ENCODE results near the gene TTC6. TPM values are rescaled to one million over a fixed set of nuclear protein-coding genes. Genes with fewer than 3 reads are reported as not detected.

TTC6 gene
- total RNA-seq, 2 donors from 2014 or later, result not detected

DNA sequence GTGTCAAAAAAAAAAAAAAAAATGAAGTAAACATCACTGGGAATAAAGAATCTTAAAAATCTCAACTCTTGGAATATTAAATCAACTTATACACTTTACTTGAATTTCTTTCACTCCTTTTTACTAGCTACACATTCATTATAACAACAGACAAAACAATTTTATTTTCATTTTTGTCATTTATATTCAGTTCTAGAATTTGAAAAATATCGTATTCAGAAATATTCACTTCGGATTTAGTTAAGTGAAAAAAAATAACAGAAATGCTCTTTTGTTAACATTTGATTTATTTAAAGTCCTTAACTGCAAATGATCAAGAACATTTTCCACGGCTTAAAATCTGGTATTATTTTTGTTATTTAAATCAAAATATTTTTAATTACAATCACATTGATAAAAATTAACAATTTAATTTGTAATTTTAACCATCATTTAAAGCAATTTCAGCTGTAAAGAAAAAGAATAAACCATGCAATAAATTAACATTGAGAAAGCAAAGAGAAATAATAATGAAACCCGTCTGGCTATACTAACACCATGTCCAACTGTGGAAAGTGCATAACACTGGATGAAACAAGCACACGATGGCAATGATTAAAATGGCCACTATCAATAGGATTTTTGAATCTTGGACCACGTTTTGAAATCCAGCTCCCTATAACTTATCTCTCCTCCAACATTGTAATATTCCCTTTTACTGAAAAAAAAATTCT is 5.6 kb upstream of the TTC6 start:
- 62 to 67% methylated on average over 6 of the region's 6 CpGs for WGBS, 2 donors

GRCh38 chr14:37590428-37591139 is 4.8 kb upstream of the TTC6 start:
- no peak overlapping the region for H3K4me3 ChIP-seq
- TF ChIP-seq, protein P1, sequence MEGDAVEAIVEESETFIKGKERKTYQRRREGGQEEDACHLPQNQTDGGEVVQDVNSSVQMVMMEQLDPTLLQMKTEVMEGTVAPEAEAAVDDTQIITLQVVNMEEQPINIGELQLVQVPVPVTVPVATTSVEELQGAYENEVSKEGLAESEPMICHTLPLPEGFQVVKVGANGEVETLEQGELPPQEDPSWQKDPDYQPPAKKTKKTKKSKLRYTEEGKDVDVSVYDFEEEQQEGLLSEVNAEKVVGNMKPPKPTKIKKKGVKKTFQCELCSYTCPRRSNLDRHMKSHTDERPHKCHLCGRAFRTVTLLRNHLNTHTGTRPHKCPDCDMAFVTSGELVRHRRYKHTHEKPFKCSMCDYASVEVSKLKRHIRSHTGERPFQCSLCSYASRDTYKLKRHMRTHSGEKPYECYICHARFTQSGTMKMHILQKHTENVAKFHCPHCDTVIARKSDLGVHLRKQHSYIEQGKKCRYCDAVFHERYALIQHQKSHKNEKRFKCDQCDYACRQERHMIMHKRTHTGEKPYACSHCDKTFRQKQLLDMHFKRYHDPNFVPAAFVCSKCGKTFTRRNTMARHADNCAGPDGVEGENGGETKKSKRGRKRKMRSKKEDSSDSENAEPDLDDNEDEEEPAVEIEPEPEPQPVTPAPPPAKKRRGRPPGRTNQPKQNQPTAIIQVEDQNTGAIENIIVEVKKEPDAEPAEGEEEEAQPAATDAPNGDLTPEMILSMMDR (IDR thresholded peaks at IDR 0.05), result no peak
- no peak for TF ChIP-seq POLR2A (IDR thresholded peaks at IDR 0.05)

More for the DNA sequence above, 5.6 kb upstream of the TTC6 start:
- ATAC-seq (no peak), DNase-seq (no peak)
- Histone ChIP-seq H3K27me3 (peaks cover 11 to 41% of the 10 kb centered on the region in 2 donors), H3K9me3 (no peaks in the 10 kb centered on the region), H3K4me3 (no peak overlapping the region), H3K36me3 (replicated peaks in 1 of 2; ENCODE audit: insufficient read depth in 1 of 2, low read depth in 2 of 2) (no peaks in the 10 kb centered on the region), H3K27ac (no peak overlapping the region), H3K4me1 (peaks cover 22% of the 10 kb centered on the region)
- intact Hi-C loops (cut with DNase I), result loop anchor here (10.0 kb wide), 1 partner anchor 345 kb away; no protein-coding TSS in a partner anchor
- TF ChIP-seq, protein P1 (IDR thresholded peaks at IDR 0.05), result no peak
- TF ChIP-seq POLR2A (IDR thresholded peaks at IDR 0.05), result no peak

DNA sequence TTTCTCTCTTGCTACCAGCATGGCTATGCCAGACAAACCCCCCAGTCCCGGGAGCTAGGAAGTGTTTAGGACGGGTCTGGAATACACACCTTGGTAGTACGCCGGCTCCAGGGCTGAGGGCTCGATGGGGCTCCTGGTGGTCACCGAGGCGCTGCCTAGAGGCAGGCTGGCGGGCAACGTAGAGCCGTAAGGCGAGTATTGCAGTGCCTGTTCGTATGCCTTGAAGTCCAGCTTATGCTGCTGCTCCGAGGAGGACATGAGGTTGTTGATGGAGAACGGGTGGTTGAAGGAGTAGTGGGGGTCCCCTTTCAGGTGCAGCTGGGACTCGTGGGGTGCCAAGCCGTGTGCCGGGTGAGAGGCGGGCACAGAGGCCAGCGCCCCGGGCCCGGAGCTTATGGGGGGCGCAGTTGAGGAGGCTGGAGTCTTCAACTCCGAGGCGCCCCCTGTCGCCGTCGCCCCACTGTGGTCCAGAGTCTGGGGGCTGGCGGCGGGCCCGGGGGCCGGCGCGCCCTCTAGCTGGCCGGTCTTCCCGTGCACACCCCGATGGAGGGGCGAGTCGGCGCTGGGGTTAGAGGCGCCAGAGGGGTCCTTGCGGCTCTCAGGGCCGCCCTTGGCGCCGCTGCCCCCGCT is 4.0 kb upstream of the TTC6 start:
- WGBS, 2 donors, result 46 to 61% methylated on average over 18 to 45 of the region's 45 CpGs
- no peak for TF ChIP-seq POLR2A (IDR thresholded peaks at IDR 0.05)
- TF ChIP-seq, protein P1 (IDR thresholded peaks at IDR 0.05), result no peak
- peaks cover 30% of the 10 kb centered on the region for H3K4me1 ChIP-seq
- peaks cover 11 to 28% of the 10 kb centered on the region in 2 donors for H3K27me3 ChIP-seq
- intact Hi-C loops (cut with DNase I), result loop anchor here (10.0 kb wide), 1 partner anchor 347 kb away; no protein-coding TSS in a partner anchor
- no peak for DNase-seq
- H3K9me3 ChIP-seq, result no peaks in the 10 kb centered on the region
- ATAC-seq, result no peak
- no peak overlapping the region for H3K4me3 ChIP-seq
- no peak overlapping the region for H3K27ac ChIP-seq
- H3K36me3 ChIP-seq (replicated peaks in 1 of 2; ENCODE audit: insufficient read depth in 1 of 2, low read depth in 2 of 2), result no peaks in the 10 kb centered on the region

More at GRCh38 chr14:37590428-37591139, 4.8 kb upstream of the TTC6 start:
- Histone ChIP-seq H3K27ac (no peak overlapping the region), H3K27me3 (peaks cover 11 to 35% of the 10 kb centered on the region in 2 donors), H3K9me3 (no peaks in the 10 kb centered on the region), H3K4me1 (peaks cover 22% of the 10 kb centered on the region), H3K36me3 (replicated peaks in 1 of 2; ENCODE audit: insufficient read depth in 1 of 2, low read depth in 2 of 2) (no peaks in the 10 kb centered on the region)
- no peak for DNase-seq
- ATAC-seq, result no peak
- 61 to 74% methylated on average over 4 of the region's 4 CpGs for WGBS, 2 donors
- intact Hi-C loops (cut with DNase I), result loop anchor here (10.0 kb wide), 1 partner anchor 346 kb away; no protein-coding TSS in a partner anchor

DNA sequence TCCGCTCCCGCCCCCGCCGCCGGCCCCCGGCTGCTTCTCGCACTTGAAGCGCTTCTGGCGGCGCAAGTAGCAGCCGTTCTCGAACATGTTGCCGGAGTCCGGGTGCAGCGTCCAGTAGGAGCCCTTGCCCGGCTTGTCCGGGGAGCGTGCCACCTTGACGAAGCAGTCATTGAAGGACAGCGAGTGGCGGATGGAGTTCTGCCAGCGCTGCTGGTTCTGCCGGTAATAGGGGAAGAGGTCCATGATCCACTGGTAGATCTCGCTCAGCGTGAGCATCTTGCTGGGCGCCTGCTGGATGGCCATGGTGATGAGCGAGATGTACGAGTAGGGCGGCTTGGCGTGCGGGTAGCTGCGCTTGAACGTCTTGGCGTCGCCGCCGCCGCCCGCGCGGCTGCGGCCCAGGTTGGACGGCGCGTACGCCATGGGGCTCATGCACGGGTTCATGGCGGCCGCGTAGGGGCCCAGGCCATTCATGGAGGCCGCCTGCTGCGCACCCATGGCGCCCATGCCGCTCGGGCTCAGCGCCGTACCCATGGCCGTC is 3.4 kb upstream of the TTC6 start:
- Histone ChIP-seq H3K4me1 (peaks cover 30% of the 10 kb centered on the region), H3K27ac (no peak overlapping the region), H3K36me3 (replicated peaks in 1 of 2; ENCODE audit: insufficient read depth in 1 of 2, low read depth in 2 of 2) (no peaks in the 10 kb centered on the region), H3K4me3 (no peak overlapping the region), H3K9me3 (no peaks in the 10 kb centered on the region), H3K27me3 (peaks cover 11 to 28% of the 10 kb centered on the region in 2 donors)
- intact Hi-C loops (cut with DNase I), result loop anchor here (10.0 kb wide), 1 partner anchor 347 kb away; no protein-coding TSS in a partner anchor
- DNase-seq (no peak), ATAC-seq (no peak)
- no peak for TF ChIP-seq POLR2A (IDR thresholded peaks at IDR 0.05)
- TF ChIP-seq, protein P1 (IDR thresholded peaks at IDR 0.05), result no peak
- 55 to 60% methylated on average over 47 to 58 of the region's 58 CpGs for WGBS, 2 donors
